Measurements from ENCODE around the gene CD79A.

The CD79A gene

GRCh38 chr19:41883463-41883820 lies 6.4 kb downstream of the CD79A start:
- no peak for DNase-seq (ENCODE audit: low read depth in 2 of 2, low spot score in 1 of 2)

- peak; percentile 75 to 77 for DNase-seq (ENCODE audit: low read depth in 2 of 2, low spot score in 1 of 2)
Measured at GRCh38 chr19:41883821-41884733, 7.0 kb downstream of the CD79A start.

GRCh38 chr19:41886761-41887710 lies 10.0 kb downstream of the CD79A start:
- peak in 1 of 2 donors; percentile 50 for DNase-seq (ENCODE audit: low read depth in 2 of 2, low spot score in 1 of 2)

GRCh38 chr19:41887711-41888382 lies 10.8 kb downstream of the CD79A start:
- DNase-seq (ENCODE audit: low read depth in 2 of 2, low spot score in 1 of 2): peak; percentile 80 to 83

DNA sequence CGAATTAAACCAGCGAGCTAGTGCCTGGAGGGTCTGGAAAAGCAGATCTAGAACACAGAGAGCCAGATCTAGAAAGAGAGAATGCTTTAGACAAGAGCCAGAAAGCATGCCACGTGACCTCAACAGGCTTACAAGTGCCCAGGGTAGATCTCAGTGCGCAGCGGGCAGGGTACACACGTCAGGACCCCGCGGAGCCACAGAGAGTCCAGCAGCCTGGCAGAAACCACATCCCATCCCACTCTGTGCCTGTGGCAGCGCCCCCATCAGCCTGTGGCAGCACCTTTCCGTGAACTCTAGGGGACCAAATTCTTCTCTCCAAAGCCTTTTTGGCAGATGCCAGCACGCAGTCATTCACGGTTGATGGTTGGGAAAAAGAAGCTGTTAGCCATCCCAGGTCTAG lies 11.8 kb downstream of the CD79A start:
- DNase-seq (ENCODE audit: low read depth in 2 of 2, low spot score in 1 of 2): no peak

GRCh38 chr19:41889896-41890295 lies 12.8 kb downstream of the CD79A start:
- no peak for DNase-seq (ENCODE audit: low read depth in 2 of 2, low spot score in 1 of 2)

DNA sequence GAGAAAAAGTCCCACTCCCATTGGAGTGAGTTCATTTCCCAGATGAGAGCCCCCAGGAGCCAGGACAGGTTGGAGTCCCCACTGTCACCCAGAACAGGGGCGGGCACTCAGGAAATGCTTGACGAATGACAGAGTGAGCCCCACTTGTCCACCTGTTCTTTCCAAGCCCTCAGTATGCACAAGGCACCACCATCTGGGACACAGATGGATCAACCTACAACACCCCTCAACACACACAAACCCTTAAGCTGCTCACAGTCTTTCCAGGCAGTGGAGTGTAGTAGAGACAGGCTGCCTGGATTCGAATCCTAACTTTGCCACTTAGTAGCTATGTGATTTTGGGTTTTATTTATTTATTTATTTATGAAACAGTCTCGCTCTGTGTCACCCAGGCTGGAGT lies 13.9 kb downstream of the CD79A start:
- no peak for DNase-seq (ENCODE audit: low read depth in 2 of 2, low spot score in 1 of 2)

DNA sequence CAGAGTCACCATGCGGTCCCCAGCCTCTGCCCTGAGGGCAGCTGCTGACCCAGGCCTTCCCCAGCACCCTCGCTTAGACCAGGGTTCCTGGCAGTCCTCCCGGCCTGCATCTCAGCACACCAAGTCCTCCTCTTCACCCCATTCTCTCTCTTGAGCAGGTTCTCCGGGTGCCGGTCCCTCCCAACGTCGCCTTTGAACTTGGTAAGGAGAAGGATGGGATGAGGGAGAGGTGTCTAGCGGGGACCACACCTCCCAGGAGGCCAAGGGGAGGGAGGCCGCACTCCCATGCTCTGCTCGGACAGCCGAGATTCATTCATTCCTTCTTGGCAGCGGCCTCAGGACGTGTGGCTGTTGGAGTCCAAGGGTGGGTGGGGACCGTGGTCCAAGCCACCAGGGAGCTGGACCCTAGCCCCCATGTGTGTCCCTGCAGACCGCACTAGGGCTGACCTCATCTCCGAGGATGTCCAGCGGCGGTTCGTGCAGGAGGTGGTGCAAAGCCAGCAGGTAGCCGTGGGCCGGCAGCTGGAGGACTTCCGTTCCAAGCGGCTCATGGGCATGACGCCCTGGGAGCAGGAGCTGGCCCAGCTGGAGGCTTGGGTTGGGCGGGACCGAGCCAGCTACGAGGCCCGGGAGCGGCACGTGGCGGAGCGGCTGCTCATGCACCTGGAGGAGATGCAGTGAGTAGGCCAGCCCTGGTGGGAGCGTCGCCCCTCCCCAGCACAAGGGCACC lies 15.3 kb downstream of the CD79A start:
- DNase-seq (ENCODE audit: low read depth in 2 of 2, low spot score in 1 of 2): no peak

DNA sequence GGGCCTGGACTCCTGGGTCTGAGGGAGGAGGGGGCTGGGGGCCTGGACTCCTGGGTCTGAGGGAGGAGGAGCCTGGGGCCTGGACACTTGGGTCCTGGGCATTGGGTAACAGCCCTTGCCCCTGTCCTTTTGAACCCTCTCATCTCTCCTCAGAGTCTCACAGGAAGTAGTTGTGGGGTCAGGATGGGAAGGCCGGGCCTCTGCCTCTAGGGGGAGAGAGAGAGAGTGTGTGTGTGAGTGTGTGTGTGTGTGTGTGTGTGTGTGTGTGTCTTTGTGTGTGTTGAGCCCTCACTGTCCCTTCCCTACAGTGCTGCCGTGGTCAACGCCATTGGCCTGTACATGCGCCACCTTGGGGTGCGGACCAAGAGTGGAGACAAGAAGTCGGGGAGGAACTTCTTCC lies 16.8 kb downstream of the CD79A start:
- no peak for DNase-seq (ENCODE audit: low read depth in 2 of 2, low spot score in 1 of 2)

DNA sequence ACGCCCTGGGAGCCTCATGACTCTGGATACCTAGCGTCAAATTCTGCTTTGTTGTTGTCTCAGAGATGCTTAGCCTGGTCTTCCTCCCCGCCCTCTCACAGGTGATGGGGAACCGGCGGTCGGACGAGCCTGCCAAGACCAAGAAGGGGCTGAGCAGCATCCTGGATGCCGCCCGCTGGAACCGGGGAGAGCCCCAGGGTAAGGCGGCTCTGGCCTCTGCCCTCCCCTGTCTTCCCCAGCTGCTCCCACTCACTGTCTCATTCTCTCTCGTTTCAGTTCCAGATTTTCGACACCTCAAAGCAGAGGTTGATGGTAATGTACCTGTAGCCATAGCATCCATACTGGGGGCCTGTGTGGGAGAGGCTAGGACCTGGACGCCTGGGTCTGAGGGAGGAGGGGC lies 17.3 kb downstream of the CD79A start:
- no peak for DNase-seq (ENCODE audit: low read depth in 2 of 2, low spot score in 1 of 2)

GRCh38 chr19:41895745-41896580 lies 18.9 kb downstream of the CD79A start:
- no peak for DNase-seq (ENCODE audit: low read depth in 2 of 2, low spot score in 1 of 2)

GRCh38 chr19:41896581-41896942 lies 19.5 kb downstream of the CD79A start:
- DNase-seq (ENCODE audit: low read depth in 2 of 2, low spot score in 1 of 2): no peak

GRCh38 chr19:41897181-41897580 lies 20.1 kb downstream of the CD79A start:
- no peak for DNase-seq (ENCODE audit: low read depth in 2 of 2, low spot score in 1 of 2)

- no peak for DNase-seq (ENCODE audit: low read depth in 2 of 2, low spot score in 1 of 2)
Measured at GRCh38 chr19:41897820-41898219, 20.7 kb downstream of the CD79A start.

- DNase-seq (ENCODE audit: low read depth in 2 of 2, low spot score in 1 of 2): no peak
Measured at GRCh38 chr19:41898235-41898634, 21.2 kb downstream of the CD79A start.

GRCh38 chr19:41901707-41902360 lies 24.8 kb downstream of the CD79A start:
- no peak for DNase-seq (ENCODE audit: low read depth in 2 of 2, low spot score in 1 of 2)

DNA sequence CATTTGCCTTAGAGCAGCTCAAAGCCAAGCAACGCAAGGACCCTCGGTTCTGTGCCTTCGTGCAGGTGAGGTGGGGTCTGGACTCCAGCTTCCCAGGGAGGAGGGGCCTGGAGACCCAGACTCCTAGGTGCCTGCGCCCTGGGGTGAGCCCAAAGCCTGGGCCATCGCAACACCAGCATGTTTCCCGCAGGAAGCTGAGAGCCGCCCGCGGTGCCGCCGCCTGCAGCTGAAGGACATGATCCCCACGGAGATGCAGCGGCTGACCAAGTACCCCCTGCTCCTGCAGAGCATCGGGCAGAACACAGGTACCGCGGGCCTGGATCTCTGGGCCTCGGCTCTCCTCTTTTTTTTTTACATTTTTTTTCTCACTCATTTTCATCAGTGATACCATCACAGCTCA lies 25.5 kb downstream of the CD79A start:
- no peak for DNase-seq (ENCODE audit: low read depth in 2 of 2, low spot score in 1 of 2)

DNA sequence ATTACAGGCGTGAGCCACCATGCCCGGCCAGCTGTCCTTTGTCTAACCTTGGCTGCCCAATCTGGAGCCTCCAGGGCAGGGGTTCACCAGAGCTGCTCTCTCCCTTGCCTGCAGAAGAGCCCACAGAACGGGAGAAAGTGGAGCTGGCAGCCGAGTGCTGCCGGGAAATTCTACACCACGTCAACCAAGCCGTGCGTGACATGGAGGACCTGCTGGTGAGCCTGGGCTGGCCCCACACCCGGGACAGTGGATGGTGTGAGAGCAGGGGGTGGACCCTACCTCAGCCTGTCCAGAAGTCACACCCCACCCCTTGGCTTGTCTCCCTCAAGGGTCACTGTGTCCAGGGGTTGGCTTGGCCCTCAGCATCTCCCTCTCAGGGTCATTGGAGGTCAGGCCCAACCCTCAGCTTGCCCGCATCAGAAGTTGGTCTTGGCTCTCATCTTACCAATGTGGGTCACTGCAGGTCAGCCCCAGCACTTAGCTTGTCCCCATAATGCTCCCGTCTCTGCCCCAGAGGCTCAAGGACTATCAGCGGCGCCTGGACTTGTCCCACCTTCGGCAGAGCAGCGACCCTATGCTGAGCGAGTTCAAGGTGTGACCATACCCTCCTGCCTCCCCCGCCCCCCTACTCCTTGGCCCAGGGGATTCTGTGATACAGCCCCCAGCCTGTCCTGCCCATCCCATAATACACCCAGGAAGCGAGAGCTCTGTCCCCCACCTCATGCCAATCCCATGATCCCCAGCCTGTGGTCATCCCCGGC lies 26.3 kb downstream of the CD79A start:
- DNase-seq (ENCODE audit: low read depth in 2 of 2, low spot score in 1 of 2): no peak

Data from stimulated activated CD8-positive, alpha-beta memory T cell treated with anti-CD3 and anti-CD28 coated beads, Interleukin-4, amount 100 ng/mL, for 1 hour (primary cell).